SK-N-SH (cell line): Measurements from ENCODE around the gene VARS1. TPM values are rescaled to one million over a fixed set of nuclear protein-coding genes. Genes with fewer than 3 reads are reported as not detected.

Experiments used
- CTCF ChIA-PET: fragments of 300-600, 350-600 bp; formaldehyde crosslinking; extraction: SDS; loops from one replicate; lab custom pipeline; 2021; lab: Yijun Ruan, JAX
- POLR2A ChIA-PET: fragments of 350-600 bp; sonication (Branson Sonifier 250); formaldehyde crosslinking; extraction: SDS; loops from one replicate; lab custom pipeline; 2020; ENCODE audit warnings: antibody characterized with exemption, inconsistent platforms; lab: Yijun Ruan, JAX
- DNase-seq: peaks from one replicate; pipeline ENCODE4 v3.0.0; 2012
- H2AFZ ChIP-seq: fragments of 200-600 bp; sonication (generic); 2 replicates; pipeline ENCODE4 v1.8.1; 2016; ENCODE audit warnings: antibody characterized with exemption, mild to moderate bottlenecking, low read depth
- H3F3A ChIP-seq: fragments of 200-600 bp; sonication (generic); replicated peaks from 2 replicates; pipeline ENCODE3; 2016; ENCODE audit warnings: antibody characterized with exemption, mild to moderate bottlenecking; ENCODE audit not compliant: insufficient read depth
- H3K27ac ChIP-seq, 2 experiments: fragments of 200-500 bp in 1 of 2; fragments of 200-600 bp in 1 of 2; sonication (Bioruptor generic) in 1 of 2; sonication (generic), shearing (Covaris generic) in 1 of 2; 2 replicates each; pipeline versions ENCODE4 v1.5.1 to v1.6.1; 2014 to 2016; ENCODE audit warnings: low read depth in 2 of 2, inconsistent platforms in 1 of 2, low read length in 1 of 2, mild to moderate bottlenecking in 1 of 2, mixed read lengths in 1 of 2
- H3K27me3 ChIP-seq: fragments of 200-600 bp; sonication (generic), shearing (Covaris generic); 2 replicates; pipeline ENCODE4 v1.6.1; 2016; ENCODE audit warnings: mixed run types; ENCODE audit not compliant: insufficient read depth
- H3K36me3 ChIP-seq, 2 experiments: fragments of 200-500 bp in 1 of 2; fragments of 200-600 bp in 1 of 2; sonication (Bioruptor generic) in 1 of 2; sonication (generic) in 1 of 2; replicated peaks in 1 of 2; 2 replicates each; pipeline versions ENCODE3 to v1.5.1; 2014 to 2016; ENCODE audit warnings: low read length in 1 of 2, mild to moderate bottlenecking in 1 of 2; ENCODE audit not compliant: insufficient read depth in 2 of 2, control insufficient read depth in 1 of 2
- H3K4me1 ChIP-seq, 2 experiments: fragments of 200-500 bp in 1 of 2; fragments of 200-600 bp in 1 of 2; sonication (Bioruptor generic) in 1 of 2; sonication (generic), shearing (Covaris generic) in 1 of 2; 2 replicates each; pipeline versions ENCODE4 v1.5.1 to v1.6.1; 2014 to 2016; ENCODE audit warnings: low read depth in 1 of 2, low read length in 1 of 2, mixed run types in 1 of 2; ENCODE audit not compliant: insufficient read depth in 2 of 2, control insufficient read depth in 1 of 2
- H3K4me2 ChIP-seq: fragments of 200-600 bp; sonication (generic), shearing (Covaris generic); 2 replicates; pipeline ENCODE4 v1.6.1; 2017; ENCODE audit warnings: mixed run types
- H3K4me3 ChIP-seq, 2 experiments: fragments of 200-500 bp in 1 of 2; fragments of 200-600 bp in 1 of 2; sonication (Bioruptor generic) in 1 of 2; sonication (generic), shearing (Covaris generic) in 1 of 2; 2 replicates each; pipeline versions ENCODE4 v1.5.1 to v1.8.1; 2014 to 2016; ENCODE audit warnings: low read depth in 2 of 2, inconsistent platforms in 1 of 2, low read length in 1 of 2, mild to moderate bottlenecking in 1 of 2, mixed read lengths in 1 of 2, moderate library complexity in 1 of 2
- H3K79me2 ChIP-seq: fragments of 200-600 bp; sonication (generic); 2 replicates; pipeline ENCODE4 v1.8.1; 2017; ENCODE audit warnings: mild to moderate bottlenecking; ENCODE audit not compliant: insufficient read depth
- H3K9ac ChIP-seq: fragments of 200-600 bp; sonication (generic); 2 replicates; pipeline ENCODE4 v1.6.1; 2017; ENCODE audit warnings: mixed run types
- H3K9me2 ChIP-seq: fragments of 200-600 bp; sonication (generic); 2 replicates; pipeline ENCODE4 v1.6.1; 2017; ENCODE audit warnings: mixed run types
- H3K9me3 ChIP-seq: fragments of 200-600 bp; sonication (generic); 2 replicates; pipeline ENCODE4 v1.6.1; 2017; ENCODE audit warnings: mixed run types, mild to moderate bottlenecking, moderate library complexity
- H4K20me1 ChIP-seq: fragments of 200-600 bp; sonication (generic); 2 replicates; pipeline ENCODE4 v1.6.1; 2017; ENCODE audit warnings: mild to moderate bottlenecking, mixed run types; ENCODE audit not compliant: insufficient read depth
- CHD2 ChIP-seq: fragments of 150-350 bp; IDR thresholded peaks from 2 replicates; pipeline ENCODE4 v1.6.1; 2018; ENCODE audit warnings: low read length; ENCODE audit not compliant: partially characterized antibody
- EP300 ChIP-seq, 2 experiments: IDR thresholded peaks; 2 replicates each; pipeline versions ENCODE4 v1.4.0 to v1.6.1; 2012; ENCODE audit warnings: borderline replicate concordance in 1 of 2, low read depth in 1 of 2, low read length in 1 of 2
- FOSL2 ChIP-seq: IDR thresholded peaks from 2 replicates; pipeline ENCODE4 v1.4.0; 2012; ENCODE audit warnings: low read depth, mild to moderate bottlenecking, moderate library complexity, borderline replicate concordance
- FOXM1 ChIP-seq: IDR thresholded peaks from 2 replicates; pipeline ENCODE4 v1.4.0; 2012; ENCODE audit warnings: low read depth, mild to moderate bottlenecking
- GABPA ChIP-seq: IDR thresholded peaks from 2 replicates; pipeline ENCODE4 v1.4.0; 2012; ENCODE audit warnings: low read depth, mild to moderate bottlenecking
- JUND ChIP-seq: IDR thresholded peaks from 2 replicates; pipeline ENCODE4 v1.4.0; 2012
- MEF2A ChIP-seq: IDR thresholded peaks from 2 replicates; pipeline ENCODE4 v1.4.0; 2012; ENCODE audit warnings: low read depth, borderline replicate concordance
- NFIC ChIP-seq: IDR thresholded peaks from 2 replicates; pipeline ENCODE4 v1.4.0; 2012; ENCODE audit warnings: borderline replicate concordance
- POLR2AphosphoS5 ChIP-seq: IDR thresholded peaks from 2 replicates; pipeline ENCODE4 v1.6.1; 2012; ENCODE audit warnings: low read depth, low read length
- RCOR1 ChIP-seq: fragments of 150-350 bp; IDR thresholded peaks from 2 replicates; pipeline ENCODE4 v1.6.1; 2017; ENCODE audit warnings: antibody characterized with exemption, low read length
- RFX5 ChIP-seq: IDR thresholded peaks from 2 replicates; pipeline ENCODE4 v1.6.1; 2012; ENCODE audit warnings: mild to moderate bottlenecking, improper control_type of control experiment, low read length
- SIN3A ChIP-seq: IDR thresholded peaks from 2 replicates; pipeline ENCODE4 v1.6.1; 2012; ENCODE audit warnings: low read depth, mild to moderate bottlenecking, low read length, moderate library complexity, borderline replicate concordance
- SMC3 ChIP-seq: IDR thresholded peaks from 2 replicates; pipeline ENCODE4 v1.6.1; 2012; ENCODE audit warnings: low read depth, low read length, improper control_type of control experiment
- TAF1 ChIP-seq: IDR thresholded peaks from 2 replicates; pipeline ENCODE4 v1.6.1; 2012; ENCODE audit warnings: low read depth, mild to moderate bottlenecking, low read length, moderate library complexity, borderline replicate concordance
- YY1 ChIP-seq: IDR thresholded peaks from 2 replicates; pipeline ENCODE4 v1.4.0; 2012; ENCODE audit warnings: low read depth, mild to moderate bottlenecking
- WGBS: methylation state at CpG from one replicate; pipeline ENCODE4 v1.1.6; 2017; ENCODE audit warnings: low lambda C conversion rate; 5-methylcytosine and 5-hydroxymethylcytosine counted together
- polyA plus RNA-seq, 3 experiments: library from polyadenylated mRNA; depleted of rRNA; stranded (reverse); fragments of >200 nt; gene quantifications; 2 replicates each; pipeline ENCODE4 v1.2.3, GENCODE V29; 2012
- TF ChIP-seq, protein P1 (sequence below): IDR thresholded peaks from 2 replicates; pipeline ENCODE4 v1.6.1; 2012; ENCODE audit warnings: mild to moderate bottlenecking, low read depth, low read length, moderate library complexity
- TF ChIP-seq, protein P2 (sequence below): IDR thresholded peaks from 2 replicates; pipeline ENCODE4 v1.4.0; 2012; ENCODE audit warnings: low read depth, borderline replicate concordance

VARS1 gene
- polyA plus RNA-seq, 1 of the 3 experiments (the other 2 are of a cell fraction), result 35.1 TPM

DNA sequence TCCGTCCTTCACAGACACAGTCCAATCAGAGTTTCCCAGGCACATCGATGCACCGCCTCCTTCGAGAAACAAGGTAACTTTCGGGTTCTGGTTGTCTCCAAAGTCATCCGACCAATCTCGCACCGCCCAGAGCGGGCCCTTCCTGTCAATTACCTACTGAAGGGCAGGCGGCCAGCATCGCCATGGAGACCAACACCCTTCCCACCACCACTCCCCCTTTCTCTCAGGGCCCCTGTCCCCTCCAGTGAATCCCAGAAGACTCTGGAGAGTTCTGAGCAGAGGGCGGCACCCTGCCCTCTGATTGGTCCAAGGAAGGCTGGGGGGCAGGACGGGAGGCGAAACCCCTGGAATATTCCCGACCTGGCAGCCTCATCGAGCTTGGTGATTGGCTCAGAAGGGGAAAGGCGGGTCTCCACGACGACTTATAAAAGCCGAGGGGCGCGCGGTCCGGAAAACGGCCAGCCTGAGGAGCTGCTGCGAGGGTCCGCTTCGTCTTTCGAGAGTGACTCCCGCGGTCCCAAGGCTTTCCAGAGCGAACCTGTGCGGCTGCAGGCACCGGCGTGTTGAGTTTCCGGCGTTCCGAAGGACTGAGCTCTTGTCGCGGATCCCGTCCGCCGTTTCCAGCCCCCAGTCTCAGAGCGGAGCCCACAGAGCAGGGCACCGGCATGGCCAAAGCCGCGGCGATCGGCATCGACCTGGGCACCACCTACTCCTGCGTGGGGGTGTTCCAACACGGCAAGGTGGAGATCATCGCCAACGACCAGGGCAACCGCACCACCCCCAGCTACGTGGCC lies 31.9 kb upstream of the VARS1 start, which contains the start of gene HSPA1B (continued):
- TF ChIP-seq CHD2 (no peak), TAF1 (peak; percentile 77; the same call in 1 of the 2 replicates), FOXM1 (no peak), MEF2A (no peak), EP300 (IDR thresholded peaks at IDR 0.05; ENCODE audit: borderline replicate concordance in 1 of 2, low read depth in 1 of 2, low read length in 1 of 2) (peak in 1 of 2 experiments; percentile 91; a peak in 2 of 4 replicates), RFX5 (0 out of 2 replicates have a peak, but pooled peaks have one; percentile 36), NFIC (no peak)
- TF ChIP-seq, protein P1, sequence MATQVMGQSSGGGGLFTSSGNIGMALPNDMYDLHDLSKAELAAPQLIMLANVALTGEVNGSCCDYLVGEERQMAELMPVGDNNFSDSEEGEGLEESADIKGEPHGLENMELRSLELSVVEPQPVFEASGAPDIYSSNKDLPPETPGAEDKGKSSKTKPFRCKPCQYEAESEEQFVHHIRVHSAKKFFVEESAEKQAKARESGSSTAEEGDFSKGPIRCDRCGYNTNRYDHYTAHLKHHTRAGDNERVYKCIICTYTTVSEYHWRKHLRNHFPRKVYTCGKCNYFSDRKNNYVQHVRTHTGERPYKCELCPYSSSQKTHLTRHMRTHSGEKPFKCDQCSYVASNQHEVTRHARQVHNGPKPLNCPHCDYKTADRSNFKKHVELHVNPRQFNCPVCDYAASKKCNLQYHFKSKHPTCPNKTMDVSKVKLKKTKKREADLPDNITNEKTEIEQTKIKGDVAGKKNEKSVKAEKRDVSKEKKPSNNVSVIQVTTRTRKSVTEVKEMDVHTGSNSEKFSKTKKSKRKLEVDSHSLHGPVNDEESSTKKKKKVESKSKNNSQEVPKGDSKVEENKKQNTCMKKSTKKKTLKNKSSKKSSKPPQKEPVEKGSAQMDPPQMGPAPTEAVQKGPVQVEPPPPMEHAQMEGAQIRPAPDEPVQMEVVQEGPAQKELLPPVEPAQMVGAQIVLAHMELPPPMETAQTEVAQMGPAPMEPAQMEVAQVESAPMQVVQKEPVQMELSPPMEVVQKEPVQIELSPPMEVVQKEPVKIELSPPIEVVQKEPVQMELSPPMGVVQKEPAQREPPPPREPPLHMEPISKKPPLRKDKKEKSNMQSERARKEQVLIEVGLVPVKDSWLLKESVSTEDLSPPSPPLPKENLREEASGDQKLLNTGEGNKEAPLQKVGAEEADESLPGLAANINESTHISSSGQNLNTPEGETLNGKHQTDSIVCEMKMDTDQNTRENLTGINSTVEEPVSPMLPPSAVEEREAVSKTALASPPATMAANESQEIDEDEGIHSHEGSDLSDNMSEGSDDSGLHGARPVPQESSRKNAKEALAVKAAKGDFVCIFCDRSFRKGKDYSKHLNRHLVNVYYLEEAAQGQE, result no peak

DNA sequence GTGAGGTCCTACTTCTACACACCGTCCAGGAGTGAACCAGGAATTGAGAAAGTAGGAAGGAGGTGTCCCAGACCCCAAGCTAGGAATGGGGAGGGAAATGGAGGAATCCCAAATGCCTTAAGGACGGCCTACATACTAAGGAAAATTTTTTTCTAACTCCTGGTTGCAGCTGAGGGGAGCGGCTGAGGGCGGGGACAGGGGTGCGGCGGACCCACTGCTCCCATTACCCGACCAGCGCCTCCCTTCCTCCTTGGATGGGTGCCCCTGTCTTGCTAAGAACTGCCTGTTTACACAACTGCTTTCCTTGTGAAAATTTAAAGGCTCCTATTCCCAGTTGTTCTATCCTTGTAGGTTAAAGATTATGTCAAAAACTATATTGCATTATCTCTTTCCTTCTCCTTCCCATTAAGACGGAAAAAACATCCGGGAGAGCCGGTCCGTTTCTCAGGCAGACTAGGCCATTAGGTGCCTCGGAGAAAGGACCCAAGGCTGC lies 31.3 kb upstream of the VARS1 start:
- H2AFZ ChIP-seq, result peak overlapping the region; percentile 93
- no peaks in the 10 kb centered on the region for H3K36me3 ChIP-seq
- H4K20me1 ChIP-seq, result no peaks in the 10 kb centered on the region
- 6% methylated on average over 6 of the region's 13 CpGs for WGBS
- ChIA-PET CTCF (interaction anchor here (0.7 to 1.5 kb wide), 4 partner anchors 12 to 146 kb away, joined by 3 to 4 read pairs (median 3); partner anchors contain the start of gene VARS1), POLR2A (interaction anchor here (0.6 to 2.2 kb wide), 9 partner anchors 12 to 228 kb away, joined by 3 to 10 read pairs (median 3); partner anchors contain the start of genes ABHD16A, DDAH2, HSPA1A and HSPA1L)
- no peaks in the 10 kb centered on the region for H3K9me2 ChIP-seq
- H3K27me3 ChIP-seq, result no peaks in the 10 kb centered on the region
- H3F3A ChIP-seq, result peaks cover 8% of the 10 kb centered on the region
- H3K79me2 ChIP-seq, result peaks cover 23% of the 10 kb centered on the region
- DNase-seq, result no peak
- peak overlapping the region; percentile 86 to 90 for H3K27ac ChIP-seq
- peak overlapping the region; percentile 74 for H3K4me2 ChIP-seq
- no peaks in the 10 kb centered on the region for H3K9me3 ChIP-seq
- H3K9ac ChIP-seq, result peak overlapping the region; percentile 73
- TF ChIP-seq NFIC (peak; percentile 26; the same call in 1 of the 2 replicates), TAF1 (peak; percentile 26; the same call in 1 of the 2 replicates), GABPA (0 out of 2 replicates have a peak, but pooled peaks have one; percentile 4), POLR2AphosphoS5 (no peak), RCOR1 (no peak), SMC3 (no peak), SIN3A (no peak), JUND (no peak), YY1 (no peak), FOSL2 (no peak)
- TF ChIP-seq, protein P2, sequence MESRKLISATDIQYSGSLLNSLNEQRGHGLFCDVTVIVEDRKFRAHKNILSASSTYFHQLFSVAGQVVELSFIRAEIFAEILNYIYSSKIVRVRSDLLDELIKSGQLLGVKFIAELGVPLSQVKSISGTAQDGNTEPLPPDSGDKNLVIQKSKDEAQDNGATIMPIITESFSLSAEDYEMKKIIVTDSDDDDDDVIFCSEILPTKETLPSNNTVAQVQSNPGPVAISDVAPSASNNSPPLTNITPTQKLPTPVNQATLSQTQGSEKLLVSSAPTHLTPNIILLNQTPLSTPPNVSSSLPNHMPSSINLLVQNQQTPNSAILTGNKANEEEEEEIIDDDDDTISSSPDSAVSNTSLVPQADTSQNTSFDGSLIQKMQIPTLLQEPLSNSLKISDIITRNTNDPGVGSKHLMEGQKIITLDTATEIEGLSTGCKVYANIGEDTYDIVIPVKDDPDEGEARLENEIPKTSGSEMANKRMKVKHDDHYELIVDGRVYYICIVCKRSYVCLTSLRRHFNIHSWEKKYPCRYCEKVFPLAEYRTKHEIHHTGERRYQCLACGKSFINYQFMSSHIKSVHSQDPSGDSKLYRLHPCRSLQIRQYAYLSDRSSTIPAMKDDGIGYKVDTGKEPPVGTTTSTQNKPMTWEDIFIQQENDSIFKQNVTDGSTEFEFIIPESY, result no peak
- peaks cover 7 to 9% of the 10 kb centered on the region in 2 experiments; a peak in 2 of 4 replicates for H3K4me1 ChIP-seq
- H3K4me3 ChIP-seq, result peak overlapping the region; percentile 37 to 57
